Thyroid gland (tissue), 4 donors: ENCODE measurements around the gene SYNRG.

Source experiments
- CTCF ChIP-seq, 6 experiments: fragments of 200-600 bp in 3 of 6; fragments of 450-650 bp in 3 of 6; sonication (generic) in 3 of 6; IDR thresholded peaks; one replicate each; pipeline ENCODE4 v1.5.1; 2016 to 2019; ENCODE audit warnings: antibody characterized with exemption in 6 of 6, mild to moderate bottlenecking in 2 of 6, inconsistent platforms in 1 of 6, moderate library complexity in 1 of 6
- POLR2A ChIP-seq, 2 donors: fragments of 450-650 bp; IDR thresholded peaks; one replicate each; pipeline ENCODE4 v1.6.1; 2017; ENCODE audit warnings: antibody characterized with exemption in 2 of 2, mild to moderate bottlenecking in 2 of 2, moderate library complexity in 1 of 2

- TF ChIP-seq CTCF (IDR thresholded peaks at IDR 0.05) (no peak), POLR2A (IDR thresholded peaks at IDR 0.05) (no peak)
Measured at GRCh38 chr17:37510056-37510455, 99.2 kb downstream of the SYNRG start.
